GM12878 (cell line): Measurements from ENCODE around the gene SPATA32.

Experiments used
- CHD1 ChIP-seq: IDR thresholded peaks from 2 replicates; pipeline ENCODE4 v1.6.1; 2012; ENCODE audit warnings: low read depth, low read length, improper control_type of control experiment
- EP300 ChIP-seq, 2 experiments: fragments of 150-350 bp in 1 of 2; IDR thresholded peaks; 2 replicates each; pipeline ENCODE4 v1.6.1; 2011 to 2012; ENCODE audit warnings: low read depth in 2 of 2, low read length in 2 of 2, borderline replicate concordance in 1 of 2, improper control_type of control experiment in 1 of 2, inconsistent platforms in 1 of 2; ENCODE audit not compliant: control insufficient read depth in 1 of 2
- EZH2 ChIP-seq: IDR thresholded peaks from 2 replicates; pipeline ENCODE4 v1.6.1; 2012; ENCODE audit warnings: low read depth, mild to moderate bottlenecking, control low read depth, inconsistent platforms, low read length, borderline replicate concordance; ENCODE audit not compliant: control insufficient read depth
- MYC ChIP-seq: IDR thresholded peaks from 2 replicates; pipeline ENCODE4 v1.6.1; 2011; ENCODE audit warnings: mild to moderate bottlenecking, low read length, moderate library complexity, inconsistent platforms; ENCODE audit not compliant: insufficient read depth, insufficient replicate concordance, insufficient read length, severe bottlenecking
- PBX3 ChIP-seq: IDR thresholded peaks from 2 replicates; pipeline ENCODE4 v1.6.1; 2011; ENCODE audit warnings: mild to moderate bottlenecking, low read depth, low read length, moderate library complexity; ENCODE audit not compliant: insufficient replicate concordance
- POLR2A ChIP-seq: IDR thresholded peaks from 2 replicates; pipeline ENCODE4 v1.6.1; 2011; ENCODE audit warnings: low read depth, mild to moderate bottlenecking, low read length
- POLR2AphosphoS2 ChIP-seq: IDR thresholded peaks from 2 replicates; pipeline ENCODE4 v1.6.1; 2011; ENCODE audit warnings: low read depth, mild to moderate bottlenecking, low read length, improper control_type of control experiment, moderate library complexity
- RAD21 ChIP-seq: IDR thresholded peaks from 2 replicates; pipeline ENCODE4 v1.6.1; 2011; ENCODE audit warnings: mild to moderate bottlenecking, low read depth, low read length, moderate library complexity; ENCODE audit not compliant: insufficient read depth
- RBBP5 ChIP-seq: fragments of 200-600 bp; sonication (generic); conservative IDR thresholded peaks from 2 replicates; pipeline ENCODE4 v1.6.1; 2016
- RCOR1 ChIP-seq: conservative IDR thresholded peaks from 2 replicates; pipeline ENCODE4 v1.6.1; 2012; ENCODE audit warnings: low read depth, low read length, improper control_type of control experiment
- REST ChIP-seq: IDR thresholded peaks from 2 replicates; pipeline ENCODE4 v1.6.1; 2012; ENCODE audit warnings: mild to moderate bottlenecking, low read depth, low read length
- ZZZ3 ChIP-seq: IDR thresholded peaks from 2 replicates; pipeline ENCODE4 v1.6.1; 2011; ENCODE audit warnings: low read depth; ENCODE audit not compliant: control insufficient read depth, insufficient read length
- TF ChIP-seq, protein P1 (sequence below), 3 experiments: IDR thresholded peaks in 2 of 3; conservative IDR thresholded peaks in 1 of 3; 2 replicates each; pipeline ENCODE4 v1.5.1; 2011; ENCODE audit warnings: low read depth in 3 of 3, low read length in 3 of 3, mild to moderate bottlenecking in 3 of 3, control low read depth in 2 of 3, moderate library complexity in 2 of 3, inconsistent platforms in 1 of 3, mixed read lengths in 1 of 3; ENCODE audit not compliant: control insufficient read depth in 2 of 3, insufficient read depth in 1 of 3; ENCODE audit errors: extremely low read depth in 1 of 3
- TF ChIP-seq, protein P2 (sequence below): fragments of 450-650 bp; IDR thresholded peaks from 2 replicates; pipeline ENCODE4 v1.6.1; 2017; ENCODE audit warnings: mild to moderate bottlenecking

- TF ChIP-seq RBBP5 = no peak
- TF ChIP-seq RAD21 = no peak
- TF ChIP-seq, protein P1, sequence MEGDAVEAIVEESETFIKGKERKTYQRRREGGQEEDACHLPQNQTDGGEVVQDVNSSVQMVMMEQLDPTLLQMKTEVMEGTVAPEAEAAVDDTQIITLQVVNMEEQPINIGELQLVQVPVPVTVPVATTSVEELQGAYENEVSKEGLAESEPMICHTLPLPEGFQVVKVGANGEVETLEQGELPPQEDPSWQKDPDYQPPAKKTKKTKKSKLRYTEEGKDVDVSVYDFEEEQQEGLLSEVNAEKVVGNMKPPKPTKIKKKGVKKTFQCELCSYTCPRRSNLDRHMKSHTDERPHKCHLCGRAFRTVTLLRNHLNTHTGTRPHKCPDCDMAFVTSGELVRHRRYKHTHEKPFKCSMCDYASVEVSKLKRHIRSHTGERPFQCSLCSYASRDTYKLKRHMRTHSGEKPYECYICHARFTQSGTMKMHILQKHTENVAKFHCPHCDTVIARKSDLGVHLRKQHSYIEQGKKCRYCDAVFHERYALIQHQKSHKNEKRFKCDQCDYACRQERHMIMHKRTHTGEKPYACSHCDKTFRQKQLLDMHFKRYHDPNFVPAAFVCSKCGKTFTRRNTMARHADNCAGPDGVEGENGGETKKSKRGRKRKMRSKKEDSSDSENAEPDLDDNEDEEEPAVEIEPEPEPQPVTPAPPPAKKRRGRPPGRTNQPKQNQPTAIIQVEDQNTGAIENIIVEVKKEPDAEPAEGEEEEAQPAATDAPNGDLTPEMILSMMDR (IDR thresholded peaks at IDR 0.05 in 2 of 3, conservative IDR thresholded peaks at IDR 0.05 in 1 of 3; ENCODE audit: control insufficient read depth in 2 of 3, extremely low read depth in 1 of 3, insufficient read depth in 1 of 3, low read depth in 3 of 3, low read length in 3 of 3) = no peak
- TF ChIP-seq PBX3 = no peak
- TF ChIP-seq RCOR1 = no peak
- no peak for TF ChIP-seq CHD1
- no peak for TF ChIP-seq EP300 (IDR thresholded peaks at IDR 0.05; ENCODE audit: borderline replicate concordance in 1 of 2, control insufficient read depth in 1 of 2, low read depth in 2 of 2, low read length in 2 of 2)
- no peak for TF ChIP-seq EZH2
- TF ChIP-seq ZZZ3 = no peak
- no peak for TF ChIP-seq MYC
- no peak for TF ChIP-seq POLR2AphosphoS2
- no peak for TF ChIP-seq REST
- TF ChIP-seq, protein P2, sequence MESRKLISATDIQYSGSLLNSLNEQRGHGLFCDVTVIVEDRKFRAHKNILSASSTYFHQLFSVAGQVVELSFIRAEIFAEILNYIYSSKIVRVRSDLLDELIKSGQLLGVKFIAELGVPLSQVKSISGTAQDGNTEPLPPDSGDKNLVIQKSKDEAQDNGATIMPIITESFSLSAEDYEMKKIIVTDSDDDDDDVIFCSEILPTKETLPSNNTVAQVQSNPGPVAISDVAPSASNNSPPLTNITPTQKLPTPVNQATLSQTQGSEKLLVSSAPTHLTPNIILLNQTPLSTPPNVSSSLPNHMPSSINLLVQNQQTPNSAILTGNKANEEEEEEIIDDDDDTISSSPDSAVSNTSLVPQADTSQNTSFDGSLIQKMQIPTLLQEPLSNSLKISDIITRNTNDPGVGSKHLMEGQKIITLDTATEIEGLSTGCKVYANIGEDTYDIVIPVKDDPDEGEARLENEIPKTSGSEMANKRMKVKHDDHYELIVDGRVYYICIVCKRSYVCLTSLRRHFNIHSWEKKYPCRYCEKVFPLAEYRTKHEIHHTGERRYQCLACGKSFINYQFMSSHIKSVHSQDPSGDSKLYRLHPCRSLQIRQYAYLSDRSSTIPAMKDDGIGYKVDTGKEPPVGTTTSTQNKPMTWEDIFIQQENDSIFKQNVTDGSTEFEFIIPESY = no peak
- TF ChIP-seq POLR2A = no peak
These were observed 15.6 kb downstream of the SPATA32 start for GRCh38 chr17:45246338-45246737.
